Measurements from ENCODE around the gene GIT1.

Gene GIT1

GRCh38 chr17:29546085-29546484, 43.4 kb downstream of the GIT1 start:
- DNase-seq (ENCODE audit: low spot score), result no peak

GRCh38 chr17:29544066-29544465, 45.4 kb downstream of the GIT1 start:
- no peak for TF ChIP-seq CTCF (IDR thresholded peaks at IDR 0.05; ENCODE audit: extremely low read depth, missing control alignments)
- DNase-seq (ENCODE audit: low spot score), result no peak

More at GRCh38 chr17:29546085-29546484, 43.4 kb downstream of the GIT1 start:
- no peak for TF ChIP-seq CTCF (IDR thresholded peaks at IDR 0.05; ENCODE audit: extremely low read depth, missing control alignments)

GRCh38 chr17:29533976-29534375, 55.5 kb downstream of the GIT1 start:
- no peak for TF ChIP-seq CTCF (IDR thresholded peaks at IDR 0.05; ENCODE audit: extremely low read depth, missing control alignments)
- DNase-seq (ENCODE audit: low spot score), result no peak

- DNase-seq (ENCODE audit: low spot score), result no peak
- TF ChIP-seq CTCF (IDR thresholded peaks at IDR 0.05; ENCODE audit: extremely low read depth, missing control alignments), result no peak
Measured at GRCh38 chr17:29526322-29526721, 63.1 kb downstream of the GIT1 start.

GRCh38 chr17:29524692-29525091, 64.8 kb downstream of the GIT1 start:
- no peak for DNase-seq (ENCODE audit: low spot score)

More at GRCh38 chr17:29524692-29525091, 64.8 kb downstream of the GIT1 start:
- TF ChIP-seq CTCF (IDR thresholded peaks at IDR 0.05; ENCODE audit: extremely low read depth, missing control alignments), result no peak
